Measurements from ENCODE around the gene NTNG2.

Gene NTNG2

GRCh38 chr9:132171702-132172101, 9.8 kb downstream of the NTNG2 start:
- DNase-seq (ENCODE audit: low read depth), result no peak

- no peak for DNase-seq (ENCODE audit: low read depth)
Observed at GRCh38 chr9:132172185-132172584, 10.3 kb downstream of the NTNG2 start.

- DNase-seq (ENCODE audit: low read depth), result no peak
Observed at GRCh38 chr9:132175431-132175830, 13.6 kb downstream of the NTNG2 start.

GRCh38 chr9:132176338-132176737, 14.5 kb downstream of the NTNG2 start:
- DNase-seq (ENCODE audit: low read depth), result no peak

- DNase-seq (ENCODE audit: low read depth), result no peak
Observed at GRCh38 chr9:132181796-132182313, 20.0 kb downstream of the NTNG2 start.

GRCh38 chr9:132182314-132183091, 20.6 kb downstream of the NTNG2 start:
- DNase-seq (ENCODE audit: low read depth), result no peak

- DNase-seq (ENCODE audit: low read depth), result no peak
Observed at GRCh38 chr9:132183134-132183533, 21.3 kb downstream of the NTNG2 start.

- no peak for DNase-seq (ENCODE audit: low read depth)
Observed at GRCh38 chr9:132183715-132184114, 21.9 kb downstream of the NTNG2 start.

GRCh38 chr9:132184124-132184523, 22.3 kb downstream of the NTNG2 start:
- DNase-seq (ENCODE audit: low read depth), result no peak

- DNase-seq (ENCODE audit: low read depth), result no peak
Observed at GRCh38 chr9:132185073-132186009, 23.5 kb downstream of the NTNG2 start.

- no peak for DNase-seq (ENCODE audit: low read depth)
Observed at GRCh38 chr9:132187121-132187620, 25.3 kb downstream of the NTNG2 start.

- no peak for DNase-seq (ENCODE audit: low read depth)
Observed at GRCh38 chr9:132190966-132191365, 29.1 kb downstream of the NTNG2 start.

- no peak for DNase-seq (ENCODE audit: low read depth)
Observed at GRCh38 chr9:132192728-132193127, 30.9 kb downstream of the NTNG2 start.

- no peak for DNase-seq (ENCODE audit: low read depth)
Observed at GRCh38 chr9:132193227-132194124, 31.6 kb downstream of the NTNG2 start.

GRCh38 chr9:132194508-132194907, 32.6 kb downstream of the NTNG2 start:
- no peak for DNase-seq (ENCODE audit: low read depth)

GRCh38 chr9:132197315-132197714, 35.5 kb downstream of the NTNG2 start:
- DNase-seq (ENCODE audit: low read depth), result no peak

- no peak for DNase-seq (ENCODE audit: low read depth)
Observed at GRCh38 chr9:132197856-132198550, 36.1 kb downstream of the NTNG2 start.

GRCh38 chr9:132199056-132199455, 37.2 kb downstream of the NTNG2 start:
- DNase-seq (ENCODE audit: low read depth), result no peak

- DNase-seq (ENCODE audit: low read depth), result no peak
Observed at GRCh38 chr9:132200706-132201105, 38.8 kb downstream of the NTNG2 start.

GRCh38 chr9:132201139-132201538, 39.3 kb downstream of the NTNG2 start:
- DNase-seq (ENCODE audit: low read depth), result no peak
